ENCODE measurements around the gene EXOC3L4.
A peak's percentile ranks its signal among the peaks of the same experiment; 100 is the strongest.

EXOC3L4 gene

DNA sequence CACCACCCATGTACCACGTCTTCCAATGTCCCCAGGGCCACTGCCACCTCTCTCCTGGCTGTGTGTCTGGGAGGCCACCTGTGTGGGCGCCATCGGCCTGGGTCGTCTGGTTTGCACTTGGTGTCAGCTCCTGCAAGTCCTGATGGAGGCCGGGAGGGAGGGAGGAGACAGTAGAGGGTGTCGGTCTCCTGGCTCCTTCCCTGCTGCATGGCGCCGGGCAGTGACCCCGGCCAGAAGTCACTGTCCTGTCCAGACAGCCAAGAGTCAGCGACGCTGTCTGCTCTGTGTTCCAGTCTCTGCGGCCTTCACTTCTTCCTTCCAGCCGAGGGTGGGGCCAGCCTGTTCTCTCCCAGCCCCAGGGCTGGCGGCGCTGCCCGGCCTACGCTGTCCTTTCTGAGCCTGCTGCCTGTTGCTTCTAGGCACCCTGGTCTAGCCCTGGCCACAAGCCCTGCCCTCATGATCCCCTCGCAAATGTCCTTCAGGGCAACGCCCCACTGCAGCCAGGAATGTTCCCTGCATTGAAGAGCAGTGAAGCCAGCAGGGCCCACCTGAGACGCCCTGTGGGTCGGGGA, 23.5 kb upstream of the EXOC3L4 start:
- DNase-seq (ENCODE audit: low read depth) = no peak
- TF ChIP-seq CTCF (conservative IDR thresholded peaks at IDR 0.05; ENCODE audit: low read depth, low read length) = no peak
- H3K4me3 ChIP-seq (ENCODE audit: low read length) = no peak overlapping the region

DNA sequence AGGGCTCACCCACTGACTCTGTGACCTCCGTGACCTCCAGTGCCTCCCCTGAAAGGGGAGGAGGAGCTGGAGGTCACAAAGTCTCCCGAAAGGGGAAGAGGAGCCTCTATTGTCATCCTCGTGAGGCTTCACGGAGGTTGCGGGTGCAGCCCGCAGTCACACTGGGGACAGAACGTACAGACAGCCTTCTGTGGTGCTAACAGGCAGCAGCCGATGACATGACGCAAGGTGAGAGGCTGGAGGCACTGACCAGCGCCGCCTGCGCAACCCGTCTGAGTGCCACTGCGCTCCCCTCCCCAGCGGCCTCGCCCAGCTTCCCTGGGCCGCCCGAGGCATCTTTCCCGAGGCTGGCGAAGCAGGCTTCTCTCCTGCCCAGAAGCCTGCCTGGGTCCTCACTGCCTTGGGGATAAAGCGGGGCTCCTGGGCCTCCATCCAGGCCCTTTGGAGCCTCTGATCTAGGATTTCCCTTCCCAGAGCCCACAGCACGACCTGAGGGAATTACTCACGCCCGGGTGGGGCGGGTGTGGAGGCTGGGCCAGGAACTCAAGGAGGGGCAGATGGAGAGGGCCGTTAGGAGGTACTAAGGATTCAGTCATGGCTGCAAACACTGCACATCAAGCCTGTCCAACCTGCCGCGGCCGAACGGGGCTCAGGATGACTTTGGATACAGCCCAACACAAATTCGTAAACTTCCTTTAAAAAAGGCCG, 22.8 kb upstream of the EXOC3L4 start:
- no peak overlapping the region for H3K4me3 ChIP-seq (ENCODE audit: low read length)
- no peak for DNase-seq (ENCODE audit: low read depth)
- TF ChIP-seq CTCF (conservative IDR thresholded peaks at IDR 0.05; ENCODE audit: low read depth, low read length) = no peak

GRCh38 chr14:103072595-103073366, 21.7 kb upstream of the EXOC3L4 start:
- no peak overlapping the region for H3K4me3 ChIP-seq (ENCODE audit: low read length)
- TF ChIP-seq CTCF (conservative IDR thresholded peaks at IDR 0.05; ENCODE audit: low read depth, low read length) = peak; percentile 7
- DNase-seq (ENCODE audit: low read depth) = no peak

- no peak for TF ChIP-seq CTCF (conservative IDR thresholded peaks at IDR 0.05; ENCODE audit: low read depth, low read length)
These were observed 21.1 kb upstream of the EXOC3L4 start for GRCh38 chr14:103073367-103073875.

GRCh38 chr14:103073876-103074728, 20.4 kb upstream of the EXOC3L4 start:
- no peak overlapping the region for H3K4me3 ChIP-seq (ENCODE audit: low read length)
- TF ChIP-seq CTCF (conservative IDR thresholded peaks at IDR 0.05; ENCODE audit: low read depth, low read length) = no peak
- no peak for DNase-seq (ENCODE audit: low read depth)

More at GRCh38 chr14:103073367-103073875, 21.1 kb upstream of the EXOC3L4 start:
- H3K4me3 ChIP-seq (ENCODE audit: low read length) = no peak overlapping the region
- DNase-seq (ENCODE audit: low read depth) = no peak

DNA sequence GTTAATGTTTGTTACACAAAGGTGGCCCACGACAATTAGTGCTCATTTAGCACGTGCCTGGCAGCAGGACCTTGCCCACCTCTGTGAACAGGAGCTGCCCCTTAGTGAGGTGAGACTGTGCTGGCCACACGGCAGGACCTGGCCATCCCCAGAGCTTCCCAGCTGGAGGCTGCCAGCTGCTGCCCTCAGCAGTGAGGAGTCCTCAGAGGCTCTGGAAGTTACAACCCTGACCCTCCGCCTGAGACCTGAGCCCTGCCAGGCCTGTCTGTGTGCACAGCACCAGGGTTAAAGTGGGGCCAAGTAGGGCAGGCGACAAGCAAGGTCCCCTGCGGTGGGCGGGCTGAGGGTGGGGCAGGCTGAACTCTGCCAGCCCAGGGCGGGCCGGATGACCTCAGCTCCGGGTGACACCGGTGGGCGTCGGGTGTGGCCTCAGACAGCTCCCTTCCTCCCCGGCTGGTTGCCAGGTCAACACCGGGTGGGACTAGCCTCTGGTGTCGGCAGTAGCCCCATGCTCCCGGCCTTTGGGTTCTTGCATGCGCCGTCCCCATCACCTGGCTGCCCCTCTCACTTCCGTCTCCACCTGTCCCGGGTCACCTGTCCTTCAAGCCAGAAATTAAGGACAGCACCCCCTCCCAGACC, 19.7 kb upstream of the EXOC3L4 start:
- TF ChIP-seq CTCF (conservative IDR thresholded peaks at IDR 0.05; ENCODE audit: low read depth, low read length) = no peak
- H3K4me3 ChIP-seq (ENCODE audit: low read length) = peak overlapping the region; percentile 32
- no peak for DNase-seq (ENCODE audit: low read depth)
